GM12874 (cell line): ENCODE results near the gene TATDN3.

Experiments
- TF ChIP-seq, protein P1 (sequence below): IDR thresholded peaks from 2 replicates; pipeline ENCODE4 v1.5.1; 2011; ENCODE audit warnings: low read depth, mild to moderate bottlenecking, control low read depth, low read length, moderate library complexity; ENCODE audit not compliant: insufficient read depth

Gene TATDN3

GRCh38 chr1:212752934-212753497, 38.7 kb upstream of the TATDN3 start:
- TF ChIP-seq, protein P1, sequence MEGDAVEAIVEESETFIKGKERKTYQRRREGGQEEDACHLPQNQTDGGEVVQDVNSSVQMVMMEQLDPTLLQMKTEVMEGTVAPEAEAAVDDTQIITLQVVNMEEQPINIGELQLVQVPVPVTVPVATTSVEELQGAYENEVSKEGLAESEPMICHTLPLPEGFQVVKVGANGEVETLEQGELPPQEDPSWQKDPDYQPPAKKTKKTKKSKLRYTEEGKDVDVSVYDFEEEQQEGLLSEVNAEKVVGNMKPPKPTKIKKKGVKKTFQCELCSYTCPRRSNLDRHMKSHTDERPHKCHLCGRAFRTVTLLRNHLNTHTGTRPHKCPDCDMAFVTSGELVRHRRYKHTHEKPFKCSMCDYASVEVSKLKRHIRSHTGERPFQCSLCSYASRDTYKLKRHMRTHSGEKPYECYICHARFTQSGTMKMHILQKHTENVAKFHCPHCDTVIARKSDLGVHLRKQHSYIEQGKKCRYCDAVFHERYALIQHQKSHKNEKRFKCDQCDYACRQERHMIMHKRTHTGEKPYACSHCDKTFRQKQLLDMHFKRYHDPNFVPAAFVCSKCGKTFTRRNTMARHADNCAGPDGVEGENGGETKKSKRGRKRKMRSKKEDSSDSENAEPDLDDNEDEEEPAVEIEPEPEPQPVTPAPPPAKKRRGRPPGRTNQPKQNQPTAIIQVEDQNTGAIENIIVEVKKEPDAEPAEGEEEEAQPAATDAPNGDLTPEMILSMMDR = no peak

DNA sequence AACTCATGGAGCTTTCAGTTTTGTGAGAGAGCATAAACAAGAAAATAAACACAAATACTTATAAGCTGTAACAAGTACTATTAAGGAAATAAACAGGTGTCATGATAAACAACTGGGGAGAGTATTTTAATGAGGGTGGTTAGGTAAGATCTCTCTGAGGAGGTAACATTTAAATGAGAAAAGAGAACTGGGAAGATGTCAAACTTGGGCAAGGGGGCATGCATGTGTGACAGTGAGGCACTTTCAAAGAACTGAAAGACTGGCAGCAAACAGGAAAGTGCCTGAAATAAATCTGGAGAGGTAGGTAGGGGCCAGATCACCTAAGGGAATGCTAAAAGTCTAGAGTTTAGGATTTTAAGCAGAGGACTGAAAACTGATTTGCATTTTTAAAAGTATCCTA, 37.9 kb upstream of the TATDN3 start:
- TF ChIP-seq, protein P1 = no peak

DNA sequence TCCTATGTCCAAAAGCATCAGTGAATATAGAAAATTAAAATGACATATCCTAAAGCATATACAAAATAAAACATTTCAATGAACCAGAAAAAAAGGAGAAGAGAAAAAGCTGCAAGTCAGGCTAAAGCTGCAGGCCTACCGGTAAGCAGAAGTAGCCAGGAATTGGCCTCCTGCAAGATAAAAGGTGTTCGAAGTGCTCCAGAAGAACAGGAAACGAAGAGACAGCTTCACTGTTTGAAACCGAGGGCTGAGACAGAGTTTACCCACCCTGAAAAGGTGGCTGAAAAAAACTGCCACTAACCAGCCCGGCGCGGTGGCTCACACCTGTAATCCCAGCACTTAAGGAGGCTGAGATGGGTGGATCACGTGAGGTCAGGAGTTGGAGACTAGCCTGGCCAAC, 37.5 kb upstream of the TATDN3 start:
- TF ChIP-seq, protein P1 = no peak

GRCh38 chr1:212754680-212755079, 37.0 kb upstream of the TATDN3 start:
- TF ChIP-seq, protein P1 = no peak

DNA sequence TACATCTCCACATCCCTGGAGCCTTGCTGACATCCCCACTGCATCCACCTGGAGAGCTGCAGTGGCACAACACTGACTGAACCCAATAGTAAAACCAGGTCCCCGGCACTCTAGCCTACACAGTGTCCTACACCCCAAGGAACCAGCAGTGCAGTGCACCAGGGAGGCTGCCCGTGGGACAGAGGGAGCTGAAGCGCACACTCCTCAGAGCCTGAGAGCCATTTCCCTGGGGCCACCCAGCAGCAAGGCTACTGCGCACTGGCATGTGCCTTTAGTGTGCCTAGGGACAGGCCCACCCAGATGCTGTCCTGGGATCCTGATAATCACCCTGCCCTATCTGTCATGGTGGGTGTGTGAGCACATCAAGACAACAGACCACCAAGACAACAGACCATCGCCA, 32.0 kb upstream of the TATDN3 start:
- TF ChIP-seq, protein P1 = no peak

DNA sequence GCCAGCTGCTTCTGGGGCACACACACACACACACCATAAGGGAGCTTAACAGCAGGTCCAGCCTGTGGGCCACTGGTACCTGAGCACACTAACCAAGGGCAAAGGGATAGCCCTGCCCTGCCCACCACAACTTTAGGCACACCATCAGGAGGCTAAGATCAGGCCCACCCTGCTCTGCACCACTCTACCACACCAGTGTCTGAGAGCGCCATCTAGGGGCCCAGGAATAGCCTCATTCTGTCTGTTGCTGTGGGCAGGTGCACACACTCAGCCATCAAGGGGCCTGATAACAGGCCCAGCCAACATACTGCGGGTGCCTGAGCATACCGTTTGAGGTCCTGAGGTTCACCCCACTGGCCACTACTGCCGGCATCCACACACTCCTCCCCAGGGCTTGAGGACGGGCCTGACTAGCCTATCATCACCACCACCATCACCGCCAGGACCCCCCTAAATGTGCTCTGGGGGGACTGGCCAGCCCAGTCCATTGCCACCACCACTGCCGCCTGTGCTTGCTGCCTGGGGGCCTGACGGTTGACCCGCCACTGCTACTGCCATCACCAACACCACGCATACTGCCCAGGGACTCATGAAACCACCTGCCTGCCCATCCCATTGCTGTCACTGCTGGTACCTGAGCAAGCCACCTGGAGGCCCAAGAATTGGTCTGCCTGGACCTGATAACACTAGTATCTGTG, 31.4 kb upstream of the TATDN3 start:
- TF ChIP-seq, protein P1 = peak; percentile 82

DNA sequence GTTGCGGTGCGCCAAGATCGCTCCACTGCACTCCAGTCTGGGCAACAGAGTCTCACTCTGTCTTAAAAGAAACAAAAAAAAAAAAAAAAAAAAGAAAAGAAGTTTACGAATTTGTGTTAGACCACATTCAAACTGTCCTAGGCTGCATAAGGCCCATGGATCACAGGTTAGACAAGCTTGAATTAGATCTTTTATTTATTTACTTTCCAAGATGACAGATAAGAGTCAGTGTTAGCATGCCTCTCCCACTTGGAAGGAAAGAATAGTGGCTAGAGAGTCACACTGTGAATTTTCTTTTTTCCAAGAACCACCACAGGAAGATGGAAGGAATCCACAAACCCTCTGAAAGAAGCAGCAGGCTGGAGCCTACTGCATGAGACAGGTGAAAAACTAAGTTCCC, 29.5 kb upstream of the TATDN3 start:
- TF ChIP-seq, protein P1 = no peak

DNA sequence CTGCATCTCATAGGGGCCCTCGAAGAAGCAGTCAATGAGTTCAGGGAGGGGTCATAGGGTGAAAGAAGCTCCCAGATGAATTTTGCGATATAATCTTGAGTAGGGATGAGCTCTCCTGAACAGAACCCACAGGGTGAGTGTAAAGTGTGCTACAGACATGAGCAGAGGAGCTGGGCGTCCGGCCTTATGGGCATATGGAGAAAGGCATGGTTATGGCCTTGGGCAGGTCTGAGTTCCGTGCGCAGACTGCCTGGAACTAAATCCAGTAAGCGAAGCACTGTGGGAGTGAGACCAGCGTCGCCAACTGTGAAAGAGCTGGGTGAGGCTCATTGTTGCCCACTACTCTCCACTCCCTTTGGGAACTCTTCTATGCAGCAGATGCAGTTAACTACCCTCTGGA, 28.9 kb upstream of the TATDN3 start:
- TF ChIP-seq, protein P1 = no peak
